OCI-LY7 (cell line): ENCODE measurements around the gene TCEA3. TPM values are rescaled to one million over a fixed set of nuclear protein-coding genes. Genes with fewer than 3 reads are reported as not detected.

Source experiments
- BruUV-seq: library from RNA; stranded (reverse); fragments of 400-500 nt; replicated peaks from 2 replicates; lab custom pipeline; 2021; lab: Mats Ljungman, UMichigan
- CTCF ChIA-PET: fragments of 300-600 bp; sonication (Branson Sonifier 250); formaldehyde crosslinking; loops from one replicate; lab custom pipeline; 2022; ENCODE audit warnings: antibody characterized with exemption; ENCODE audit not compliant: unreplicated experiment; lab: Charles Lee
- POLR2A ChIA-PET: fragments of 300-600 bp; sonication (Branson Sonifier 250); formaldehyde crosslinking; loops from one replicate; lab custom pipeline; 2022; ENCODE audit warnings: antibody characterized with exemption; lab: Charles Lee
- DNase-seq: peaks from one replicate; pipeline ENCODE4 v3.0.0-alpha.2; 2015; ENCODE audit warnings: low spot score
- H2AFZ ChIP-seq: fragments of 200-600 bp; sonication (generic), shearing (Covaris generic); 2 replicates; pipeline ENCODE4 v1.6.1; 2014; ENCODE audit warnings: mild to moderate bottlenecking, antibody characterized with exemption, low read length, moderate library complexity
- H3K27ac ChIP-seq: fragments of 200-600 bp; sonication (generic); 2 replicates; pipeline ENCODE4 v1.5.1; 2014; ENCODE audit warnings: mixed run types, low read depth, mild to moderate bottlenecking, moderate library complexity, low read length, inconsistent platforms; ENCODE audit not compliant: poor library complexity, severe bottlenecking
- H3K36me3 ChIP-seq: fragments of 200-600 bp; sonication (generic); 2 replicates; pipeline ENCODE4 v1.6.1; 2014; ENCODE audit warnings: mild to moderate bottlenecking, antibody characterized with exemption, low read length, moderate library complexity, mixed read lengths; ENCODE audit not compliant: insufficient read depth
- H3K4me1 ChIP-seq: fragments of 200-600 bp; sonication (generic); 2 replicates; pipeline ENCODE4 v1.5.1; 2014; ENCODE audit warnings: mild to moderate bottlenecking, low read length; ENCODE audit not compliant: insufficient read depth, poor library complexity, severe bottlenecking
- H3K4me2 ChIP-seq: fragments of 200-600 bp; sonication (generic); 2 replicates; pipeline ENCODE4 v1.6.1; 2014; ENCODE audit warnings: mild to moderate bottlenecking, low read length
- H3K4me3 ChIP-seq: fragments of 200-600 bp; sonication (generic); 2 replicates; pipeline ENCODE4 v1.5.1; 2014; ENCODE audit warnings: mild to moderate bottlenecking, low read depth, low read length; ENCODE audit not compliant: poor library complexity, severe bottlenecking
- H3K79me2 ChIP-seq: fragments of 200-600 bp; sonication (generic); 2 replicates; pipeline ENCODE4 v1.6.1; 2016; ENCODE audit warnings: low read depth, mild to moderate bottlenecking, low read length, moderate library complexity, mixed read lengths; ENCODE audit not compliant: insufficient read depth
- H3K9me2 ChIP-seq: fragments of 200-600 bp; sonication (generic); 2 replicates; pipeline ENCODE4 v1.6.1; 2016; ENCODE audit warnings: mild to moderate bottlenecking, low read length, mixed read lengths; ENCODE audit not compliant: insufficient read depth
- H3K9me3 ChIP-seq: fragments of 200-600 bp; sonication (generic); 2 replicates; pipeline ENCODE4 v1.6.1; 2014; ENCODE audit warnings: mild to moderate bottlenecking, mixed run types, low read length, mixed read lengths
- H4K20me1 ChIP-seq: fragments of 200-600 bp; sonication (generic); 2 replicates; pipeline ENCODE4 v1.6.1; 2014; ENCODE audit warnings: mild to moderate bottlenecking, antibody characterized with exemption, low read length, moderate library complexity, mixed read lengths; ENCODE audit not compliant: insufficient read depth
- EZH2phosphoT487 ChIP-seq: fragments of 200-600 bp; sonication (generic); IDR thresholded peaks from 2 replicates; pipeline ENCODE4 v1.6.1; 2018; ENCODE audit warnings: low read depth, borderline replicate concordance, mild to moderate bottlenecking, mixed run types, antibody characterized with exemption, low read length, moderate library complexity, mixed read lengths
- intact Hi-C: fragments of 100-400 bp; cut with micrococcal nuclease; formaldehyde crosslinking; loops from one replicate; pipeline ENCODE4 v1.10.0; 2022; ENCODE audit not compliant: unreplicated experiment
- total RNA-seq, 2 experiments: library from RNA; depleted of rRNA in 1 of 2; stranded (reverse); fragments of >200 nt in 1 of 2; shearing (Covaris generic) in 1 of 2; gene quantifications; 2 replicates each; pipeline ENCODE4 v1.2.3, GENCODE V29; 2014 to 2022
- TF ChIP-seq, protein P1 (sequence below): fragments of 200-600 bp; sonication (generic); conservative IDR thresholded peaks from 2 replicates; pipeline ENCODE4 v1.5.1; 2014; ENCODE audit warnings: mild to moderate bottlenecking, antibody characterized with exemption, low read length, moderate library complexity, mixed read lengths

TCEA3 gene
- total RNA-seq, 2 experiments from 2014 or later: not detected

DNA sequence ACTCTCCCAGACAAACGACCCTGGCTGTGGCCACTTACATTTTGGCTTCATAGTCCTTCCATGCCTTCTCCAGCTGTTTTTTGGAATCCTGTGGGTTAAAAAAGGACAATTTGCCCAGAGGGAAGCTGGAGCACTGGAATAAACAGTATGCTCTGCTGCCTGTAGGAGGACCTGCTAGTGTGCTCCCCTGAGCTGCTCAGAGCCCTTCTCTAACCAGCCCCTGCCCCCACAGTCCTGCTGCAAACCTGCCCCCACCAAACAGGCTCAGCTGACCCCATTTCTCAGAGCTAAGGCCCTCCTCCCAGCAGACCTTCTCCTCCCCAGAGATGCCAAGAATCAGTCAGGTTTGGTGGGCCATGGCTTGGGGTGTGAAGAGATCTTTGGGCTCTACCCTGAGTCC is 26.9 kb upstream of the TCEA3 start:
- Histone ChIP-seq H4K20me1 (no peaks in the 10 kb centered on the region), H3K4me2 (no peak overlapping the region), H3K27ac (no peak overlapping the region), H3K36me3 (no peaks in the 10 kb centered on the region), H3K9me2 (no peaks in the 10 kb centered on the region), H3K4me3 (no peak overlapping the region), H3K9me3 (no peaks in the 10 kb centered on the region), H2AFZ (no peak overlapping the region), H3K4me1 (no peaks in the 10 kb centered on the region), H3K79me2 (no peaks in the 10 kb centered on the region)
- no peak for DNase-seq
- TF ChIP-seq, protein P1, sequence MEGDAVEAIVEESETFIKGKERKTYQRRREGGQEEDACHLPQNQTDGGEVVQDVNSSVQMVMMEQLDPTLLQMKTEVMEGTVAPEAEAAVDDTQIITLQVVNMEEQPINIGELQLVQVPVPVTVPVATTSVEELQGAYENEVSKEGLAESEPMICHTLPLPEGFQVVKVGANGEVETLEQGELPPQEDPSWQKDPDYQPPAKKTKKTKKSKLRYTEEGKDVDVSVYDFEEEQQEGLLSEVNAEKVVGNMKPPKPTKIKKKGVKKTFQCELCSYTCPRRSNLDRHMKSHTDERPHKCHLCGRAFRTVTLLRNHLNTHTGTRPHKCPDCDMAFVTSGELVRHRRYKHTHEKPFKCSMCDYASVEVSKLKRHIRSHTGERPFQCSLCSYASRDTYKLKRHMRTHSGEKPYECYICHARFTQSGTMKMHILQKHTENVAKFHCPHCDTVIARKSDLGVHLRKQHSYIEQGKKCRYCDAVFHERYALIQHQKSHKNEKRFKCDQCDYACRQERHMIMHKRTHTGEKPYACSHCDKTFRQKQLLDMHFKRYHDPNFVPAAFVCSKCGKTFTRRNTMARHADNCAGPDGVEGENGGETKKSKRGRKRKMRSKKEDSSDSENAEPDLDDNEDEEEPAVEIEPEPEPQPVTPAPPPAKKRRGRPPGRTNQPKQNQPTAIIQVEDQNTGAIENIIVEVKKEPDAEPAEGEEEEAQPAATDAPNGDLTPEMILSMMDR: no peak
- no peak for TF ChIP-seq EZH2phosphoT487
- intact Hi-C loops: no loop called here
- no TSS peak for BruUV-seq
- POLR2A ChIA-PET: interaction anchor here (0.6 kb wide), 1 partner anchor 51 kb away, joined by 3 read pairs; no protein-coding TSS in a partner anchor
- CTCF ChIA-PET: no interaction called here

DNA sequence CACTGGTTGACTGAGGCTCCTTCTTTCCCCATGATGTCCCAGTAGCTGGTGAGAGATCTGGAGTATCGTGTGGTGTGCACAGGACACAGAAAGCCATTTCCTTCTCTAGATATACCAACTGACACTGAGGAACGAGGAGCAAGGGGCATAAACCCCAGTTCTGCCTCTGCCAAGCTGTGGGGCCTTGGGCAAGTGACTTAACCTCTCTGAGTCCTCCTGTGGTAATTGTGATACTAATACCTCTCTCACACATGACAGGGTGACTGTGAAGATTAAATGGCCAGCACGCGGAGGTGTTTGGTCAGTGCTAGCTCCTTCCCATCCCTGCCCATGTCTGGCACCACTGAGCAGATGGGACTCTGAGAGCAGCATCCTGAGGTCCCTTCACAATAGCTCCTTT is 26.3 kb upstream of the TCEA3 start:
- no TSS peak for BruUV-seq
- Histone ChIP-seq H3K4me3 (no peak overlapping the region), H3K4me1 (no peaks in the 10 kb centered on the region), H3K79me2 (no peaks in the 10 kb centered on the region), H4K20me1 (no peaks in the 10 kb centered on the region), H3K27ac (no peak overlapping the region), H3K9me3 (no peaks in the 10 kb centered on the region), H3K36me3 (no peaks in the 10 kb centered on the region), H3K9me2 (no peaks in the 10 kb centered on the region), H3K4me2 (no peak overlapping the region), H2AFZ (no peak overlapping the region)
- POLR2A ChIA-PET: no interaction called here
- CTCF ChIA-PET: no interaction called here
- TF ChIP-seq, protein P1: no peak
- no peak for TF ChIP-seq EZH2phosphoT487
- intact Hi-C loops: no loop called here
- no peak for DNase-seq

DNA sequence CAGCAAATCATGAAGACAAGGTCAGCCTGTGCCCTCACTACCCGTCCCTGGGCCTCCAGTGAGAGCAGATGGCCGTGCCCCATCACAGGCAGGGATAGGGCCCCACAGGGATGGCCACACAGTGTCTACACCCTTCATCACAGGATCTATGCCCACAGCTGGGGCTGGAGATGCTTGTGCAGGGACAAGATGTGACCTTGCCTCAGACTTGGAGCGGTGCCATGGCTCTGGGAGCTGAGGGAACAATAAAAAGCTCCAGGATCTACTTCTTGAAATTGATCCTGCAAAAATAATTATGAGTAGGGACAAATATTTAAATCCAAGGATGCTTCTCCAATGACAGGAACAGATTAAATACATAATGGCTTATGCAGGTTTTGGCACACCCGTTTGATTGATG is 25.4 kb upstream of the TCEA3 start:
- no peak overlapping the region for H2AFZ ChIP-seq
- no peaks in the 10 kb centered on the region for H3K79me2 ChIP-seq
- no peaks in the 10 kb centered on the region for H4K20me1 ChIP-seq
- H3K36me3 ChIP-seq: no peaks in the 10 kb centered on the region
- ChIA-PET CTCF (no interaction called here), POLR2A (no interaction called here)
- intact Hi-C loops: no loop called here
- no peaks in the 10 kb centered on the region for H3K9me2 ChIP-seq
- H3K4me2 ChIP-seq: no peak overlapping the region
- BruUV-seq: no TSS peak
- no peak for DNase-seq
- H3K4me1 ChIP-seq: no peaks in the 10 kb centered on the region
- TF ChIP-seq, protein P1: no peak
- TF ChIP-seq EZH2phosphoT487: no peak
- no peaks in the 10 kb centered on the region for H3K9me3 ChIP-seq
- no peak overlapping the region for H3K27ac ChIP-seq
- no peak overlapping the region for H3K4me3 ChIP-seq
